Ovary (tissue), 3 donors: ENCODE measurements around the gene CDC14A.

Experiments
- CTCF ChIP-seq, 3 donors: fragments of 450-650 bp in 2 of 3; fragments of 200-600 bp in 1 of 3; IDR thresholded peaks; one replicate each; pipeline versions ENCODE4 v1.5.1 to v1.8.0; 2016 to 2022; ENCODE audit warnings: antibody characterized with exemption in 3 of 3, mild to moderate bottlenecking in 1 of 3
- EP300 ChIP-seq: sonication (generic); formaldehyde crosslinking; IDR thresholded peaks from one replicate; pipeline ENCODE4 v1.6.1; 2017; ENCODE audit warnings: antibody characterized with exemption
- POLR2A ChIP-seq: fragments of 450-650 bp; IDR thresholded peaks from one replicate; pipeline ENCODE4 v1.6.1; 2017; ENCODE audit warnings: antibody characterized with exemption, mild to moderate bottlenecking, moderate library complexity
- donor health status: DM: no; HTN: no; CAD: no.

- TF ChIP-seq CTCF (IDR thresholded peaks at IDR 0.05) (no peak), EP300 (no peak), POLR2A (no peak)
These were observed 145.5 kb downstream of the CDC14A start for GRCh38 chr1:100497796-100498195.
